HG03095 (cell line): ENCODE results near the gene ADAMTS12.
"Not testable (repeated sequence)": the region's sequence is repeated elsewhere in the genome, so short reads cannot be mapped to it uniquely, and the experiment has no call there.

ENCODE experiments used
- ATAC-seq: cut with Tn5 transposase; IDR thresholded peaks from one replicate; pipeline ENCODE4 v1.9.1; 2021; ENCODE audit warnings: moderate library complexity; ENCODE audit not compliant: unreplicated experiment

ADAMTS12 gene

DNA sequence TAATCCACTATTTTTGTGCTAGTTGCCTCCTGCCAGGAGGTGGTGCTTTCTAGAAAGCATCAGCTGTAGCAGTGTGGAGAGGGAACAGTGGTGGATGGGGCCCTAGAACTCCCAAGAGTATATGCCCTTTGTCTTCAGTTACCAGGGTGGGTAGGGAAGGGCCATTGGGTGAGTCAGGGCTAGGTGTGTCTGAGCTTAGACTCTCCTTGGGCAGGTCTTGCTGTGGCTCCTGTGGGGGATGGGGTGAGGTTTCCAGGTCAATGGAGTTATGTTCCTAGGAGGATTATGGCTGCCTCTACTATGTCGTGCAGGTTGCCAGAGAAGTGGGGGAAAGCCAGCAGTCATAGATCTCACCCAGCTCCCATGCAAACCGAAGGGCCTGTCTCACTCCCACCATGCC, 11.3 kb upstream of the ADAMTS12 start:
- no peak for ATAC-seq

- ATAC-seq = no peak
Observed at GRCh38 chr5:33901156-33901555, 9.4 kb upstream of the ADAMTS12 start.

DNA sequence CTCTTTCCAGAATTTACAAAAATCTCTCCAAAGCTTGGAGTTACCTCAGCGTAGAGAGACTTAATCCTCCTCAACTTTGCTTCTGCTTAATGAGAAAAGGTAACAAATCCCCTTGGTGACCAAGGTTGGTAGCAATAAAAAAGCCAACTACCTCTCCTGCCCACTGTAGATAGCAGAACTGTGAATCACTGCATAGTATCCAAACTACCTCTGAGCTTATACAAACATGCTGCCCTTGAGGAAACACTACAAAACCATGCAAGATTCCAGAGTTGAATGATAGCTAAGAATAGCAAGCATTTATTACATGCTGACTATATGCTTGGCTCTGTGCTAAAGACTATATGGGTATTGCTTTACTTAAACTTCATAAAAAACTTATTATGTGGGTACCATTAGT, 2.8 kb upstream of the ADAMTS12 start:
- ATAC-seq = no peak

DNA sequence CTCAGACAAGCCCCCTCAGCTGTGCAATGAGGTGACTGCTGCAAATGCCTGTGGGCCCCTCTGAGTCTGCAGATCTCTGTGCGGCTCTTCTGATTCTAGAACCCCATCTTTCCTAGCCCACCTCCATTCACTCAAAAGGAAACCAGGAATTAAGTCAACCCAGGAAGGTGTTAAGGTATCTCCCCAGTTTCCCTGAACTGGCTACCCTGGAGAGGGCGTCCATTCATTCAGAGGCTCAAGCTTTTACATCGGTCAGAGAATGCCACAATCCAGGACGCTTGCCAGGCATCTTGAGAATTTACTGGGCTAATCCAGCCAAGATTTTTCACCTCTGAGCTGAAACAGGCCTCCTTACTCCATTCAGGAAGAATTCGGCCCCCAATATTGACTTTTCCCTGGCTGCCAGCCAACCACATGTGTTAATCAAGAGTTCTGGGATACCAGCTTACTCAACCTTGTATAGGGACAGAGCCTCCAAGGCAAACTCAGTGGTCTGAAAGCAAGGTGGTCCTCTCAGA, 889 bp upstream of the ADAMTS12 start:
- ATAC-seq = no peak

- ATAC-seq = no peak
Observed at GRCh38 chr5:33891446-33891787, 373 bp downstream of the ADAMTS12 start.

- ATAC-seq = no peak
Observed at GRCh38 chr5:33890131-33891032, 1.4 kb downstream of the ADAMTS12 start.

- no peak for ATAC-seq
Observed at GRCh38 chr5:33888587-33888986, 3.2 kb downstream of the ADAMTS12 start.

- no peak for ATAC-seq
Observed at GRCh38 chr5:33887268-33887667, 4.5 kb downstream of the ADAMTS12 start.

- no peak for ATAC-seq
Observed at GRCh38 chr5:33886283-33886682, 5.5 kb downstream of the ADAMTS12 start.

DNA sequence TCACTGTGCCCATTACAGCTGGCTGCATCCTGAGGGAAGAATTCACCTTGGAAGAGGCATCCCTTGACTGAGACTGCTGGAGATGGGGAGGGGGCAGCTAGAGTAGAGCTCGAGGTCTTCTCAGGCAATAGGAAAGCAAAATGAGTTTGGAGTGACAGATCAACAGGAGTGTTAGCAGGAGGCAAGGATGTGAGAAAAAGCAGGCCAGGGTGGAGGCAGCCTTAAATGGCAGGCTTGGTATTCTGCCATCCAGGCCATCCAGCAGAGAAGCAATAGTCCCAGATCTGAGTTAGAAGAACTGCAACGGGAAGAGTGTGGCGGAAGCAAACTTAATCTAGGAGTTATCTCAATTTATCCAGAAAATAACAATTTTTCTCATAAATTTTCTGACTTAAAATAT, 6.1 kb downstream of the ADAMTS12 start:
- ATAC-seq = no peak

- no peak for ATAC-seq
Observed at GRCh38 chr5:33883482-33883881, 8.3 kb downstream of the ADAMTS12 start.

DNA sequence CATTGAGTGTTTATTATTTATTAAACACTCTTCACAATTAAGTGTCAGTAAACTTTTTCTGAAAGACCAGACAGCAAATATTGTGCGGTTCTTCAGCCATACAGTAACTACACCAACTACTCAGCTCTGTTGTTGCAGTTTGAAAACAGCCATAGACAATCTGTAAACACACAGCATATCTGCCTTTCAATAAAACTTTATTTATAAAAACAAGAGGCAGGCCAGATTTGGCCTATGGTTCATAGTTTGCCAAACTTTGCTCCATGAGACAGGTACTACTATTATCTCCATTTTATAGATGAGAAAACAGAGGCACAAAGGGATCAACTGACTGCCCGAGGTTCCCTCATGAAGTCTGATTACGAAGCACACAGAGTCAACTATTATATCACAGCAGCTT, 11.5 kb downstream of the ADAMTS12 start:
- ATAC-seq = no peak

GRCh38 chr5:33877449-33877848, 14.3 kb downstream of the ADAMTS12 start:
- ATAC-seq = no peak

GRCh38 chr5:33867241-33867640, 24.5 kb downstream of the ADAMTS12 start:
- ATAC-seq = no peak

DNA sequence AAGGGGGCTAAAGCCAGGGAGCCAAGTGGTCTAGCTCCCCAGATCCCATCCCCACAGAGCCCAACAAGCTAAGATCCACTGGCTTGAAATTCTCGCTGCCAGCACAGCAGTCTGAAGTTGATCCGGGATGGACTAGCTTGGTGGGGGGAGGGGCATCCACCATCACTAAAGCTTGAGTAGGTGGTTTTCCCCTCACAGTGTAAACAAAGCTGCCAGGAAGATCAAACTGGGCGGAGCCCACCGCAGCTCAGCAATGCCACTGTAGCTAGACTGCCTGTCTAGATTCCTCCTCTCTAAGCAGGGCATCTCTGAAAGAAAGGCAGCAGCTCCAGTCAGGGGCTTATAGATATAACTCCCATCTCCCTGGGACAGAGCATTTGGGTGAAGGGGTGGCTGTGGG, 32.6 kb downstream of the ADAMTS12 start:
- ATAC-seq = not testable (repeated sequence)

GRCh38 chr5:33857037-33857436, 34.8 kb downstream of the ADAMTS12 start:
- peak; percentile 63 for ATAC-seq

DNA sequence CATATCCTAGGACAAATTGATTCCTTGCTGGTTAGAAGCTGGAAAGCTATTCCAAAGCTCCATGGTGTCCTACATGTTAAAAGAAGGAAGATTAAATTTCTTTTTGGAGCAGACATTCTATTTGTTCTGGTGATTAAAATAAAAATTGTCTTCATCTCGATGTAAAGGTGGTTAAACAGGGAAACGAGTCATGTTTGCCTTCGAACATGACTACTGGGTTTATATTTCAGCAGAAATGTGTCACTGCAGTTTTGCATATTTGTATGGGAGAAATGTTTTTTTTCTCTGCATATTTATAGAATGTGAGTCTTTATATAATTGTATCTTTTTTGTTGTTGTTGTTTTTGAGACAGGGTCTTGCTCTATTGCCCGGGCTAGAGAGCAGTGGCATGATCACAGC, 36.4 kb downstream of the ADAMTS12 start:
- no peak for ATAC-seq

DNA sequence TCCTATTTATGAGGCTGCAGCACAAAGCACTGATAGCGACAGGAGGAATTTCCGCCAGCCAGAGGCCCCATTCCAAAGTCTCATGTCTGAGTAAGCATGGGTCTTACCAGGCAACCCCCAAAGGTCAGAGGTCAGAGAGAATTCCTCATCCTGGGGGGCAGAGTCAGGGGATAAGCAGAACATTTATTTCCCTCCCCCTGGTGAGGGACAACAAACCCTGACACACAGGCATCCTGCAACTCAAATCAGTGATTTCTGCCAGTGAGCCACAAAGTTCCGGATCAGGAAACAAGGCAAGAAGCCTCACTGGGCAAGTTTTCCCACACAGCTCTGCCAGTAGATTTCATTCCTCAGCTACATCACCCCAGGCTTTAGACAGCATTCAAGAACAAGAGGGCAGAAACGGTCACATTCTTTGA, 37.0 kb downstream of the ADAMTS12 start:
- no peak for ATAC-seq

DNA sequence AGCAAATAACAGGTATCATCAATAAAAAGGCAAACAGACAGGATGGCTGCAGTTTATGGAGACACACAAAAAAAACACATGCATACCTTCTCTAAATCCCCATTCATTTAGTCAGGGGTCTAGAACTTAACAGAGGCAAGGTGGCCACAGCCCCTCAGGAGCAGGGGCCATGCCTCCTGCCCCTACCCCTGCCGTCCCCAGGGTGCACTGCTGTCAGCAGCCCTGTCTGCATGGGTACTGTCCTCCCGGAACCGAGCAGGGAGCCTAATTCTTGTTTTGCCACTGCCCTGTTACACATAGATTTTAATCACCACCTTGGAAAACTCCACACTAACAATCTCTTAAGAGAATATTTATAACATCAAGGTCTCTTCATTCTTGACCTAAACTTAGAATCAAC, 39.0 kb downstream of the ADAMTS12 start:
- ATAC-seq = no peak

DNA sequence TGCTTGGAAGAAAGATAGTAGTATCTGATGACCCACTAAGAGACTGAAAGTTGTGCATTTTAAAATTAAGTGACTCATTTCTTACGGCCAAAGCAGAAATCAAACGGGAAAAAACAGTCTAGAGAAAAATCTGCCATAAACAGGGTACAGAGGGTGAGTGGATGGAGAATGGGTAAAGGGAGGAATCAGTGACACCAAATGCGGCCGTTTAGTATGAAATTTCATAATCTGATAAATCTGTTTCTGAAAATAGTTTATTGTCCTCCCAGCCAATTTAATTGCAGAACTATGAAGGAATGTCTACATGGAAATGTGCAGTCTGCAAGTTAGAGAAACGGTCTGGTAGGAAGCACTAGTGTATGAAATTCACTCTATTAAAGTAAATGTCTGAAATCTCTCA, 39.5 kb downstream of the ADAMTS12 start:
- ATAC-seq = no peak

- peak; percentile 92 for ATAC-seq
Observed at GRCh38 chr5:33850100-33850594, 41.6 kb downstream of the ADAMTS12 start.

DNA sequence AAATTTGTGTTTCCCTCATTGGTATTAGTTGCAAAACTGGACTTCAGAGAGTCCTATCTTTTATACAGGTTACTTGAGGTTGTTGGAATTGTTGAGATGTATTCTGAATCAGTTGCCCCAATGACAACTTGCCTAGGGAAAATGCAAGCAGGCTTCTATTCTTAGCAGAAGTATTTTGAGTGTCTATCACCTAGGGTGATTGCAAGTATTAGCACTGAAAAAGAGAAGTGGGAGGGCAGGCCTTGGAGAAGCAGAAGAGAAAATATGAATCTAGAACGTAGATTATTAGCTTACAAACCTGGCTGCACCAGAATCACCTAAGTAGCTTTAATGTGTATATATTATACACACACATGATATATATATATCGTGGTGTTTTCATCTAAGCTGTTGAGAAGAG, 43.2 kb downstream of the ADAMTS12 start:
- ATAC-seq = peak; percentile 32

GRCh38 chr5:33846851-33847250, 44.9 kb downstream of the ADAMTS12 start:
- no peak for ATAC-seq
